DND-41 (cell line): ENCODE data around the gene TTC8.

Experiments
- ATAC-seq: fragments of 200-7000 bp; cut with Tn5 transposase; 3 replicates; pipeline ENCODE4 v1.9.1; 2021; ENCODE audit warnings: low read depth; ENCODE audit not compliant: insufficient read depth
- DNase-seq: peaks from one replicate; pipeline ENCODE4 v3.0.0-alpha.2; 2020
- H2AFZ ChIP-seq: 2 replicates; pipeline ENCODE4 v1.6.0; 2012; ENCODE audit warnings: low read depth, low read length
- H3K27ac ChIP-seq: 2 replicates; pipeline ENCODE4 v1.5.1; 2012; ENCODE audit warnings: low read length, inconsistent platforms
- H3K27me3 ChIP-seq: fragments of 200-600 bp; sonication (generic); 2 replicates; pipeline ENCODE4 v1.6.0; 2012; ENCODE audit warnings: low read length, mild to moderate bottlenecking, inconsistent platforms; ENCODE audit not compliant: insufficient read depth, poor library complexity
- H3K36me3 ChIP-seq: 2 replicates; pipeline ENCODE4 v1.5.1; 2012; ENCODE audit warnings: low read length, inconsistent platforms; ENCODE audit not compliant: insufficient read depth
- H3K4me1 ChIP-seq: 2 replicates; pipeline ENCODE4 v1.5.1; 2012; ENCODE audit warnings: mild to moderate bottlenecking, low read length; ENCODE audit not compliant: insufficient read depth
- H3K4me2 ChIP-seq: 2 replicates; pipeline ENCODE4 v1.6.0; 2012; ENCODE audit warnings: mild to moderate bottlenecking, moderate library complexity, low read length, inconsistent platforms; ENCODE audit not compliant: insufficient read depth
- H3K4me3 ChIP-seq, 2 experiments: fragments of 200-600 bp in 1 of 2; shearing (Covaris generic) in 1 of 2; 2 replicates each; pipeline ENCODE4 v1.5.1; 2012 to 2016; ENCODE audit warnings: inconsistent platforms in 2 of 2, low read length in 2 of 2, mild to moderate bottlenecking in 2 of 2, low read depth in 1 of 2, moderate library complexity in 1 of 2
- H3K79me2 ChIP-seq: 2 replicates; pipeline ENCODE4 v1.6.0; 2012; ENCODE audit warnings: low read length, inconsistent platforms; ENCODE audit not compliant: insufficient read depth
- H3K9ac ChIP-seq: 2 replicates; pipeline ENCODE4 v1.6.0; 2012; ENCODE audit warnings: low read depth, mild to moderate bottlenecking, inconsistent platforms, low read length, moderate library complexity
- H3K9me3 ChIP-seq: 2 replicates; pipeline ENCODE4 v1.5.1; 2012; ENCODE audit warnings: low read length, moderate library complexity, mild to moderate bottlenecking, inconsistent platforms; ENCODE audit not compliant: insufficient read depth, severe bottlenecking
- H4K20me1 ChIP-seq: 2 replicates; pipeline ENCODE4 v1.6.0; 2012; ENCODE audit warnings: low read length; ENCODE audit not compliant: insufficient read depth
- EZH2 ChIP-seq: IDR thresholded peaks from 3 replicates; pipeline ENCODE4 v1.6.1; 2012; ENCODE audit warnings: borderline replicate concordance, low read depth, mild to moderate bottlenecking, moderate library complexity, low read length, inconsistent platforms; ENCODE audit not compliant: severe bottlenecking
- TF ChIP-seq, protein P1 (sequence below): IDR thresholded peaks from 2 replicates; pipeline ENCODE4 v1.5.1; 2012; ENCODE audit warnings: borderline replicate concordance, low read length, moderate library complexity, mild to moderate bottlenecking; ENCODE audit not compliant: poor library complexity, severe bottlenecking; ENCODE audit errors: extremely low read depth

Gene TTC8

DNA sequence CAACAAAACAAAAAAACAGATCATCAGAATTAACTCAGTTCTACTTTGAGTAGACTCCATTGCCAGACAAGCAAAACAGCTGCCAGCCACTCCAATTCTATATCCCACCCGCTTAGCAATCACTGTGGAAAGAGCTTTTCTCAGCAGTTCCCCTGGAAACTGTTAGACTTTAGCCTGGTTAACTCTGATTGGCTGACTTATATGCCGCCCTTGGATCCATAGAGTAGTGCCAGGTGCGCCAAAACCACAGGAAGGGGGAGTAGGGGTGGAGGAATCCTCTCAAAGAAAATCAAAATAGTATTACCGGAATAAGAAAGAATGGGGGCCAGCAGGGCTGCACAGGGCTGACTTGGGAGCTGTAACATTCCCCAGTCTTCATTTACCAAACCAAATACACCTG lies 26.3 kb upstream of the TTC8 start:
- ATAC-seq (peak; percentile 94), DNase-seq (peak; percentile 65)
- Histone ChIP-seq H3K9ac (no peak overlapping the region), H3K27ac (no peak overlapping the region), H3K4me2 (peak overlapping the region; percentile 20; the same call in 1 of the 2 replicates), H3K4me1 (peaks cover 22% of the 10 kb centered on the region), H3K9me3 (no peaks in the 10 kb centered on the region), H4K20me1 (no peaks in the 10 kb centered on the region), H3K79me2 (no peaks in the 10 kb centered on the region), H2AFZ (no peak overlapping the region), H3K36me3 (no peaks in the 10 kb centered on the region), H3K4me3 (no peak overlapping the region), H3K27me3 (no peaks in the 10 kb centered on the region)
- no peak for TF ChIP-seq EZH2
- TF ChIP-seq, protein P1, sequence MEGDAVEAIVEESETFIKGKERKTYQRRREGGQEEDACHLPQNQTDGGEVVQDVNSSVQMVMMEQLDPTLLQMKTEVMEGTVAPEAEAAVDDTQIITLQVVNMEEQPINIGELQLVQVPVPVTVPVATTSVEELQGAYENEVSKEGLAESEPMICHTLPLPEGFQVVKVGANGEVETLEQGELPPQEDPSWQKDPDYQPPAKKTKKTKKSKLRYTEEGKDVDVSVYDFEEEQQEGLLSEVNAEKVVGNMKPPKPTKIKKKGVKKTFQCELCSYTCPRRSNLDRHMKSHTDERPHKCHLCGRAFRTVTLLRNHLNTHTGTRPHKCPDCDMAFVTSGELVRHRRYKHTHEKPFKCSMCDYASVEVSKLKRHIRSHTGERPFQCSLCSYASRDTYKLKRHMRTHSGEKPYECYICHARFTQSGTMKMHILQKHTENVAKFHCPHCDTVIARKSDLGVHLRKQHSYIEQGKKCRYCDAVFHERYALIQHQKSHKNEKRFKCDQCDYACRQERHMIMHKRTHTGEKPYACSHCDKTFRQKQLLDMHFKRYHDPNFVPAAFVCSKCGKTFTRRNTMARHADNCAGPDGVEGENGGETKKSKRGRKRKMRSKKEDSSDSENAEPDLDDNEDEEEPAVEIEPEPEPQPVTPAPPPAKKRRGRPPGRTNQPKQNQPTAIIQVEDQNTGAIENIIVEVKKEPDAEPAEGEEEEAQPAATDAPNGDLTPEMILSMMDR: no peak

DNA sequence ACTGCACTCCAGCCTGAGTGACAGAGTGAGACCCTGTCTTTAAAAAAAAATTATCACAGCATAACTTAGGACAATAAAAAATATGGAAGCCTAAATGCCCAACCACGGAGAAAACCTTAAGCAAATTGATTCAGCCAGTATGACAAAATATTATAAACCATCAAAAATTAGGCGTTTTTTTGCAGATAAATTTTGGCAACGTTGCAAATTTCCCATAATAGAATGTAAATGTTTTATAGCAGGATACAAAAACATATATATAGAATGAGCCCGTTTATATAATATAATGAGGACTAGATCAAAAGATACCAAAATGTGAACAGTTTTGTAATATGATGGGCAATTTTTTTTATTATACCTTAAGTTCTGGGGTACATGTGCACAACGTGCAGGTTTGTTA lies 24.9 kb upstream of the TTC8 start:
- TF ChIP-seq, protein P1: no peak
- no peak for TF ChIP-seq EZH2
- DNase-seq (no peak), ATAC-seq (no peak)
- no peak overlapping the region for H3K4me3 ChIP-seq
- no peak overlapping the region for H2AFZ ChIP-seq
- no peak overlapping the region for H3K27ac ChIP-seq
- peaks cover 16% of the 10 kb centered on the region for H3K4me1 ChIP-seq
- no peaks in the 10 kb centered on the region for H3K9me3 ChIP-seq
- no peaks in the 10 kb centered on the region for H4K20me1 ChIP-seq
- H3K9ac ChIP-seq: no peak overlapping the region
- H3K27me3 ChIP-seq: no peaks in the 10 kb centered on the region
- no peaks in the 10 kb centered on the region for H3K79me2 ChIP-seq
- no peak overlapping the region for H3K4me2 ChIP-seq
- H3K36me3 ChIP-seq: no peaks in the 10 kb centered on the region

DNA sequence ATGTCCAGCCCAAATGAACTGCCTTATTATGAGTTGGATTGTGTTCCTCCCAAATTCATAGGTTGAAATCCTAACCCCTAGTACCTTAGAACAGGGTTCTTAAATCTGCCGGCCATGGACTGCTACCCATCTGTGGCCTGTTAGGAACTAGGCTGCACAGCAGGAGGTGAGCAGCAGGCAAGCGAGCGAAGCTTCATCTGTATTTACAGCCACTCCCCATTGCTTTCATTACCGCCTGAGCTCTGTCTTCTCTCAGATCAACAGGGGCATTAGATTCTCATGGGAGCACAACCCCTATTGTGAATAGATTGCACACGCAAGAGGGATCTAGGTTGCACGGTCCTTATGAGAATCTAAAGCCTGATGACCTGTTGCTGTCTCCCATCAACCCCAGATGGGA lies 21.9 kb upstream of the TTC8 start:
- no peak for TF ChIP-seq EZH2
- TF ChIP-seq, protein P1: no peak

DNA sequence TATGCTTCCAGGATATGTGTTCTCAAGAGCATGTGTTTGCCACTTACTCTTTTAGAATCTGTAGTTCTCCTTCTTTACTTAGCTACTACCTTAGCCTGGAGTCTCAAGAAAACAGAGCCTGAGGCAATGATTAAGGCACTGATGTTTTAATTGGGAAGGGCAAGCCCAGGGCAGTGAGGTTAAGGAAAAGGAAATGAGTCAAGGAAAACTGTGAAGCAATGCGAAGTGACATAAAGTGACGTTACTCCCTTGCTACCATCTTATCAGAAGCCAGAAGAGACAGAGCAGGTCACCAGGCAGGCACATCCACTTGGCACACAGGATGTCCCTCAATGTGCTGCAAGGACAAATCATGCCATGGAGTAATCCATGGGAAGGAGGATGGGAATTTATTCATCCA lies 20.4 kb upstream of the TTC8 start:
- no peak for ATAC-seq
- Histone ChIP-seq H3K9me3 (no peaks in the 10 kb centered on the region), H3K4me1 (no peaks in the 10 kb centered on the region), H3K4me2 (no peak overlapping the region), H3K79me2 (no peaks in the 10 kb centered on the region), H3K4me3 (no peak overlapping the region), H3K27me3 (no peaks in the 10 kb centered on the region), H2AFZ (no peak overlapping the region), H3K36me3 (no peaks in the 10 kb centered on the region), H4K20me1 (no peaks in the 10 kb centered on the region), H3K9ac (no peak overlapping the region), H3K27ac (no peak overlapping the region)
- DNase-seq: no peak
- TF ChIP-seq, protein P1: no peak
- no peak for TF ChIP-seq EZH2

More for the DNA sequence above, 21.9 kb upstream of the TTC8 start:
- Histone ChIP-seq H4K20me1 (no peaks in the 10 kb centered on the region), H3K9me3 (no peaks in the 10 kb centered on the region), H3K36me3 (no peaks in the 10 kb centered on the region), H3K79me2 (no peaks in the 10 kb centered on the region), H3K4me1 (peaks cover 10% of the 10 kb centered on the region), H3K27me3 (no peaks in the 10 kb centered on the region), H3K27ac (no peak overlapping the region), H3K4me3 (no peak overlapping the region), H3K9ac (no peak overlapping the region), H2AFZ (no peak overlapping the region), H3K4me2 (no peak overlapping the region)
- ATAC-seq (no peak), DNase-seq (no peak)
